Left hindlimb (tissue), 1 donor: Measurements from ENCODE around the gene JTB.

ENCODE experiments used
- DNase-seq: peaks from one replicate; pipeline ENCODE4 v3.0.0-alpha.2; 2018

JTB gene

GRCh38 chr1:153953859-153954365, 23.6 kb downstream of the JTB start:
- no peak for DNase-seq

GRCh38 chr1:153951801-153952200, 25.7 kb downstream of the JTB start:
- no peak for DNase-seq

- no peak for DNase-seq
Measured at GRCh38 chr1:153951183-153951582, 26.3 kb downstream of the JTB start.

DNA sequence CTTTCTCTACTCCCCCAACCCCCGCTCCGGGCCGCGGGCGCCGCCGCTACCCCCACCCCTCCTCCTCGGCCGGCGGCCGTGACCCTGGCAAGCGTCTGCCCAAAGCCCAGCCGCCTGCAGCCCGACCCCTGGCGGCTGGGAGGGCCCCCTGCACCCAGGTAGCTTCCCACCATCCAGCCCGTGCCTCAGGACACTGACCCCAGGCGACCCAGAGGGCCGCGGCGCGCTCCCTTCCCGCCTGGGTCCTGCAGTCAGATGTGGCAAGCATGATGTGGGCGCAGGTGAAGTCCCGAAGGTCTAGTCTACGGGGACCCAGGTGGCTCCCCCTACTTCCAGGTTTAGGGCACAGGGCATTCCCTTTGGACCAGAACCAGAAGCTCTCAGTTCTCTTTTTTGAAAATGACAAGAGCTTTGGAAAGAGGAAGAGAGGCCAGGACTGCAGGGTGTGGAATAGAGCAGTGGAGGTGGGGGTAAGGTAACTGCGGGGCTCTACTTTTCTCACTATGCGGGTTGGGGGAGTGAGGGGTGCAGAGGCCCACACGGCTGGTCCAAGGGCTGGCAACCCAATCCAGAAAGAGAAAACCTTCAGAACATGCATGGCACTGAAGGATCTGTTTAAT, 30.7 kb downstream of the JTB start, which contains the start of gene DENND4B:
TSS of gene DENND4B (minus strand) at position 97 of the 620 bp plus-strand sequence. CDS start 2,344 bp downstream, outside the sequence.
- peak; percentile 85 for DNase-seq

GRCh38 chr1:153945795-153946621, 31.5 kb downstream of the JTB start:
- DNase-seq = peak; percentile 76

- DNase-seq = peak; percentile 53
Measured at GRCh38 chr1:153945131-153945794, 32.2 kb downstream of the JTB start.

- no peak for DNase-seq
Measured at GRCh38 chr1:153944827-153945117, 32.7 kb downstream of the JTB start.

GRCh38 chr1:153944005-153944826, 33.3 kb downstream of the JTB start:
- DNase-seq = no peak

DNA sequence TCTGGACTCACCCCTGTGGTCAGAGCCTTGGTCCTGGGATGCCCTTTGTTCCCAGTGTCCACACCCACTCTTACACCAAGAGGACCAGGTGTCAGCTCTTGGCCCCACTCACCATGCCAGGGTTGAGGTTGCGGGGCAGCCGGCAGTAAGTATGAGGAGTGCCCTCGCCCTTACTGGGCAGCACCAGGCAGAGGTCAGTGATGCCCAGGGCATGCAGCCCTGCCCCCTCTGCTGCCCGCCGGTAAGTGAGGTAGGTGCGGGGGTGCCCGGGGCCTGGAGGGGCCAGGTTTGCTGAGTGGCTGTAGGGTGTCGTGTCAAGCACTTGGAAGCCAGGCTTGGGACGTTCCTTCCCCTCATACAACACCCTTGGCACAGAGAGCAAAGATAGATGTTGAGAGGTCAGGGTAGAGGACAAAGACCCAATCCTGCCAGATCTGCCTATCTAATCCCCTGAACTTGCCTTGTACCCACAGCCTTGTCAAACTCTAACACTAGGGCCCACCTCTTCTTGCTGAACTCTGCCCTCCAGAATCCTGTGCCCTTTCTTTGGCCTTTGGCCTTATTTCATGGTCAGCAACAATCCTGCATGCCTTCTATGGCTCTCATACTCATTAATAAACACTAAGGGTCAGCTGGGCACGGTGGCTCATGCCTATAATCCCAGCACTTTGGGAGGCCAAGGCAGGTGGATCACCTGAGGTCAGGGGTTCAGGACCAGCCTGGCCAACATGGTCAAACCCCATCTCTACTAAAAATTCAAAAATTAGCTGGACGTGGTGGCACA, 34.5 kb downstream of the JTB start:
- peak; percentile 15 for DNase-seq

DNA sequence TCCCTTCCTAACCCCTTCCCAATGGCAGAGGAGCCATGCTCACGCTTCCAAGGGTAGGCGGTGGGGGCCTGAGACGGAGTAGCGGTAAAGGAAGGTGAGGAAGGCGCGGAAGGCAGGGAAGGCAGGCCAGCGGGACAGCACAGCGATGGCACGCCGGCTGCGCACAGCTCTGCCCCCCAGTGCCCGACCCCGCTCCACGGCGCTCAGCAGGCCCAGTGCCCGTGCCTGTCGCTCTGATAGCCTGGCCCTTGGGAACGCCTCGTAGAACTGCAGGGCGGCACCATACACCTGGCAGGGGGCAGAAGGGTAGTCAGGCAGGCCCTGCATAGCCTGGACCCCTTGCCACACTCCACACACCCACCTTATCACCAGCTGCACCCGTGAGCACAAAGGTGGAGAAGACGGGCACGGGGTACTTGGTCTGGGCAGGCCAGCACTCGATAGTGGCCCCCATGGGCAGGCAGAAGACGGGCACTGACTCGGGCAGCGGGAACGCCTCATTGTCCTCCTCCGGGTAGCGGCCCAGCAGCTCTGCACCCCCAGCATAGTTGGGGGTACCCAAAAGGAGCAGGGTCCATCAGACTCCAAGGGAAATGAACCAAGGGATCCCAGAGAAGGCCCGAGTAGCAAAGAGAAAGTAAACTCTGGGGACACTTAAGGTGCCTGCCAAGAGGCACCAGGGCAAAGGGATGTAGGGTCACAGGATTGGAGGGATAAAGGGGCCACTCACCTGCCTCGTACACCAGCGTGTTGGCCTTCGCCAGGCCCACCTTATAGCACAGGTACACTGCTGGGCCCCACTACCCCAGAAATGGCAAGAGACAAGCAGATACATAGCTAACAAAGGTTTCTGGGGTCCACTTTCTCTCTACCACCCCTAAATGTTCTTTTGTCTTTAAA, 35.4 kb downstream of the JTB start:
- DNase-seq = peak; percentile 17

GRCh38 chr1:153940756-153941155, 36.7 kb downstream of the JTB start:
- no peak for DNase-seq

- DNase-seq = no peak
Measured at GRCh38 chr1:153939476-153939875, 38.0 kb downstream of the JTB start.

DNA sequence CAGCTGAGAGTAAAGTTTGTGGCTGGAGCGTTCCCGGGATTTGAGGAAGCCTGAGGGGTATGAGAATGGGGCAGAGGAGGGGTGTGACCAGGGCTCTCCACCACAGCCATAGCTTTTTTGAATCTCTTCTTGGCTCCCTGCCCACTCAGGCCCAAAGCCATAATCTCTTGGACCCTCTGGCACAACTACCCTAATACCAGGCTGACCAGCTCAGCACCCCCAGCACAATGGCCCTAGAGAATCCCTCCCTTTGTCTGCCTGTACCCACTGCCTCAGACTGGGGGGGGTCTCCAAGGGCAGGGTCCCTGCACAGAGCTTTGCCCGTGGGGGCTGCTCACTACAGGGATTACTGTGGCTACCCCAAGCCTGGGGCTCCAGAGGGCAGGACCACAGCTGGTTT, 38.5 kb downstream of the JTB start:
- DNase-seq = no peak

DNA sequence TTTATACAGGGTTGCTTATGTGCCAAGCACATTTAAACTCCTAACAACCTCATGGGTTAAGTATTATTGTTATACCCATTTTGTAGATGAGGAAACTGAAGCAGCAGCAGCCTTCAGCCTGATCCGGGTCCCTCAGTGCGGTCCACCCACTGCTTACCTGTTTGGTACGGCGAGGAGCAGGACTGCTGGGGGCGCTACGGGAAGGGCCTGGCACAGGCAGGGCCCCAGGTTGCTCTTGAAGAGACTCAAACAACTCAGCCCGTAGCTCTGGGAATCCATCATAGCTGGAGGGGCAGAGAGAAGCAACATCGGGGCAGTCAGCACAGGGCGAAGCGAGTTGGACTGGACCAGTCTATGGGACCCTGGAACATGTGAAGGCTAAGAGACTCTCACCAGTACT, 40.1 kb downstream of the JTB start:
- DNase-seq = no peak

- DNase-seq = no peak
Measured at GRCh38 chr1:153936011-153936802, 41.3 kb downstream of the JTB start.

DNA sequence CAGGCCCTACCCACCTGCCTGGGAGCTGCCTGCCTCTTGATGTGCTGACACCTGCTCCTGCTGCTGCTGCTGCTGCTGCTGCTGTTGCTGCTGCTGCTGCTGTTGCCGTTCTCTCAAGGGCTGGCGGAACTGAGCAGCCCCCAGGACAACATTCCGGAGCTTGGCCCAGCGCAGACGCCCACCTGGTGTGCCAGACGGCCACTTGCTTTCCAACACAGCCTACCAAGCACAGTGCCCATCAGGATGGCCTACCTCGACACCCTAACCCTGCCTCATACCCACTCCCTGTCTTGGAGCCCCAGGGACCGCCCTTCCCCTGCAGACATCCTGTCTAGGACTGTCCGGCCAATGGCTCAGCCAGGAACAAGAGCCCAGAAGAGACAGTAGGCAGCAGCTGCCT, 42.7 kb downstream of the JTB start:
- no peak for DNase-seq

DNA sequence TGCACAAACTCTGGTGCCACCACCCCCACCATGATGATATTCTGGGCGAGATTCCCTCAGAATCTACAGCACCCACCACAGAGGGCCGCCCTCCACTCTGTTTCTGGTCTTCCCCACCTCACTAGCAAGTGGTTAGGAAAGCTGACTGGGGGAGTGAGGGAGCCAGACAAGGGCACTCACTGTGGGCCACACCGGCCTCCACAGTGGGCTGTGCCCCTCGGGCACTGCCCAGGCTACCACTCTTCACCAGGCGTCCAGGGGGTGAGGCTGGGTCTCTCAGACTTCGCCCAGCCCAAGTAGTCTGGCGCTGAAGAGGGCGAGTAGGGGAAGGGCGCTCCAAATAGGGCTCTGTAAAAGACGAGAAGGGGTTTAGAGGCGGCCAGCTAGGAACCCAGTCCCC, 43.5 kb downstream of the JTB start:
- no peak for DNase-seq

DNA sequence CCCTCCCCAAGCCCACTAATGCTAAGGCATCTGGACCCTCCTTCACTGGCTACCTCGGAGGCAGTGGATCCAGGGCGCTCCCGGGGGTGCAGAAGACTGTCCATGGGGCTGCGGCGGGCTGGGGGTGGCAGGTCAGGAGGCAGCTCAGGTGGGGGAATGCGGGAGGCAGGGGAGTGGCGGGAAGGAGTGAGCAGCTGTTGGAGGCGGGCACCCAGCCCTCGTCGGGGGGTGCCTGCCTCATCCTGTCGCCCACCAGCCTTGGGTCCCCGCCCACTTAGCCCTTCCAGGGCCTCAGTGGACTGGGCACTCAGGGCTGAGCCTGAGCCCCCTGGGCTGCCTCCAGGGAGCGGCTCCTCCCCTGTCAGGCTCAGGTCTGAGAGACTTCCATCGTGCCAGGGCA, 44.0 kb downstream of the JTB start:
- no peak for DNase-seq

- DNase-seq = no peak
Measured at GRCh38 chr1:153932156-153933131, 45.0 kb downstream of the JTB start.
